GM18519 (cell line): ENCODE measurements around the gene CASTOR1.

Experiments used
- ATAC-seq: cut with Tn5 transposase; IDR thresholded peaks from one replicate; pipeline ENCODE4 v1.9.1; 2021; ENCODE audit warnings: mild to moderate bottlenecking, moderate library complexity; ENCODE audit not compliant: unreplicated experiment, low FRiP score

Gene CASTOR1

GRCh38 chr22:30266445-30267381 is 22.6 kb downstream of the CASTOR1 start, which contains the start of gene OSM:
Gene OSM (minus strand): TSS chr22:30266851. CDS start chr22:30266799, 52 bp downstream.
- ATAC-seq: no peak

GRCh38 chr22:30265823-30266444 is 23.4 kb downstream of the CASTOR1 start:
- peak; percentile 51 for ATAC-seq

- no peak for ATAC-seq
These were observed 24.1 kb downstream of the CASTOR1 start for GRCh38 chr22:30265131-30265720.

DNA sequence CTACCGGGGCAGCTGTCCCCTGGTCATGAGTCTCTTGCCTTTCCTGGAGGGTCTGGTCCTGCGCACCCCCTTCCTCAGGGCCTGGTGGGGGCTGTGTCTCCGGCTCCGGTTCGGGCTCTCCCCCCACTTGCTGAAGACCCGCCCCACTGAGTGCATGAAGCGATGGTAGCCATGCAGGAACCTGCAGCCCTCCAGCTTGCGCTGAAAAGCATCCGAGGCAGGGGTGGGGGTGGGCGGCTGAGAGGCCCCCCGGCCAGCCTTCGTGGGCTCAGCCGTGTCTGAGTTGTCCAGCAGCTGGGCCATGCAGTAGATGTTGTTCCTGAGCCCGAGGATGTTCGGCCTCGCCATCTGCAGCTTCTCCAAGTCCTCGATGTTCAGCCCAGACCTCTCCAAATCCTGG is 25.4 kb downstream of the CASTOR1 start:
- no peak for ATAC-seq

DNA sequence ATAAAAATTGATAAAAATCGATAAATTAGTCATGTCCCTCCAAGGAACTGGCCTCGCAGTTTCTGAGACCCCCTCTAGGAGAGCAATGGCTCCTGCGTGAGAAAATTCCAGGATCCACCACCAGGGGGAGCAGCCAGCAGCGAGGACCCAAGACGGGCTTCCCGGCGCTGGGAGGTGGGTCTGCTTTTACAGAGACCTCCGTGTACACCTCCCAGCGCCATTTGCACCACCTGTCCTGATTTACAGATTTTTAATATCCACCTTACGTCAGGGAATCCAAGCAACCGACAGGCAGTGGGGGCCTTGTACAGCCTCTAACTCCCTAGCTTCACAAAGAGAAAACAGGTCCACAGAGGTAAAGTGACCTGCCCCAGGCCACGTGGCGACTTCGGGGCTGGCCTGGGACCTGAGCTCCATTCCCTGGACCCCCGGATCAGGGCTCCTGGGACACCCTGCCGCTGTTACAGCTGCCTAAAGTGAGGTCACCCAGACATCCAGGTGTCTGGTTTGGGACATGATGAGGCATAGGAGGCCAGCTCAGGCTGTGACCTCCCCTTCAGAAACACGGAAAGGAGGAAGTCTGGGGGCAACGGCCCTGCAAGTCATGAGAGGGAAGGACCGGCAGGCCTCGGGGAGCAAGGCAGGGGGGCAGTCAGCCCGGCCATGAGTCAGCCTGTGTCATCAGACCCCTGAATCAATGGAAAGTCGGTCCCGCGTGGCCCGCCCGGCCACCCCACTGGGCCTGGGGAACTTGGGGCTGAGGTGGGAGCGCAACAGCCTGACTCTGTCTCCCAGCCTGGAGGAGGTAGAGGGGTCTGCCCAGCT is 26.2 kb downstream of the CASTOR1 start:
- no peak for ATAC-seq

GRCh38 chr22:30262112-30262511 is 27.2 kb downstream of the CASTOR1 start:
- ATAC-seq: no peak

DNA sequence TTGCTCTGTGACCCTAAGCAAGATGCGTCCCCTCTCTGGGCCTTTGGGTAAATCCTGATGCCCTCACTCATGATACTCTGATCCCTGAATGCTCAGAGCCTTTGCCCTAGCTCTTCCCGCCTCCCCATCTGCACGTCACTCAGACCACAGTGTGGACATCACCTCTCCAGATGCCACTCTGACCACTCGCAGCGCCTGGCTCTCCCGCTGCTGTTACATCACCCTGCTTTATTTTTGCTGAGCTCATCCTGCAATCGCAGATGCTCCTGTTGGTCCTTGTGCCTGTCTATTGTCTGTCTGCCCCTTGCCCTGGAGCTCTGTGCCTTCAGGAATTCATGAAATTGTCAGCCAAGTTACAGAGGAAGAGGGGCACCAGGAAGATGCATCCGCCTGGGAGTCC is 28.2 kb downstream of the CASTOR1 start:
- ATAC-seq: no peak

- ATAC-seq: no peak
These were observed 28.6 kb downstream of the CASTOR1 start for GRCh38 chr22:30260682-30261081.

DNA sequence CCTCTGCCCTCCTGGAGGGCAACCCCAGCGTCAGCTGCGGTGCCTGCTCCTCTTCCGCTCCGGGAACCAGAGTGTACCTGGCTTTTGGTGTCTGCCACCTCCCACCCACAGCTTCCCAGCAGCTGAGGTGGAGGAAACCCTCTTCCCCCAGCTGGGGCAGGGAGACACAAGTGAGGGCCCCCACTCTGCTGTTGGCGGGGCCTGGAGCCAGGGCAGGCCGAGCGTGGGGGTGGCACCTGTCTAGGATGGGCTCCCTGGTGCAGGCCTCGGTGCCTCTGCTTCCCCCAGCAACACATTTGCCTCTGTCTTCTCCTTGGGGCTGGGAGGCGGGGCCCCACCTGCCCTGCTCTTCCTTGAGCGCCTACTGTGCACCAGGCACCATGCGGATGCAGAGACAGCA is 29.0 kb downstream of the CASTOR1 start:
- ATAC-seq: no peak

- no peak for ATAC-seq
These were observed 35.0 kb downstream of the CASTOR1 start for GRCh38 chr22:30254314-30254713.

DNA sequence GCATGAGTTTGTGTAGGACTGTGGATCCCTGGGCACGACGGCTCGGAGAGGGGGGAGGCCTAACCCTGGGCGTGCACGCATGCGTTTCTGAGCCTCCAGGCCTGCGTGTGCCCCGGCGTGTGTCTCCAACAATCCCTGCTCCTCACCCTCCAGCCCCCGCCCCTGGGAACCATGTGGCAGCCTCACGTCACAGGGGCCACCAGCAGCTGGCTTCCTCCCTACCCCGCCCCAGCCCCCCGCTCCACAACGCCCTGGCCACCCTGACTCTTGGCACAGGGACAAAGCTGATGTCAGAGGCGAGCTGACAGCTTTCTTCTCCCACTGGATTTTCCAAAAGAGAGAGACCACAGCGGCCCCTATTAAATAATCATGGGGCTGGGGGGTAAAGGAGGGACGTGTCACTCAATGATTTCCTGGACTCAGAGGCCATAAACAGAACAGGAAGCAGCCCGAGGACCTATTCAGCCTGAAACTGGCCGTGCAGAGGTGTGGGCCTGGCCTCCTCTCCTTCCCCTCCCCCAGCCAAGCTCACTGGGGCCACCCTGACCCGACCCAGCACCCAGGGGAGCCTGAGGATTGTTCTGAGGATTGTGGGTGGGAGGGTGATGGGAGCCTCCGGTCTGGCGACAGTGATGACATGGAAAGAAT is 36.0 kb downstream of the CASTOR1 start:
- no peak for ATAC-seq

- ATAC-seq: no peak
These were observed 36.7 kb downstream of the CASTOR1 start for GRCh38 chr22:30252411-30253204.

GRCh38 chr22:30251711-30252110 is 37.6 kb downstream of the CASTOR1 start:
- ATAC-seq: no peak

- ATAC-seq: no peak
These were observed 38.5 kb downstream of the CASTOR1 start for GRCh38 chr22:30250661-30251267.

DNA sequence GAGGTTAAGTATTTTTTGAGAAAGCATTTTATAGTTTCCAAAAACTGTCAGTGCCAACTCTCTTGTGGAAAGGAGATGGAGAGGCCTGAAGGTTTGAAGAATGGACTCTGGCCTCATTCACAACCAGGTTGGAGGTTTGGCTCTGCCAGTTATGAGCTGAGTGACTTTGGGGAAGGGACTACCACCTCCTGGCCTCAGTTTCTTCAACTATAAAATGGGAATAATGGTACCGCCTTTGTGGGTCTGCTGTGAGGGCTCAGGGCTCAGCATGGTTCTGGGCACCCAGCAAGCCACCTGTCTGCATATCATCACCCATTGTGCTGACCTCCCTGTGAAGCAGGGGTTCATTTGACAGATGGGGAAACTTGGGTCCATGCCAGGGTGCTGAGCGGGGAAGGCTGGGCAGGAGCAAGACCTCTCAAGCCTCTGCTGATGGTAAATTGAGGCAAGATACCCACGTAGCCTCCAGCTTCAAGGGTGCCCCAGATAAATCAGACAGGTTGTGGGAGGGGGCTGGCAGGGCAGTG is 39.2 kb downstream of the CASTOR1 start:
- ATAC-seq: no peak

- ATAC-seq: no peak
These were observed 40.0 kb downstream of the CASTOR1 start for GRCh38 chr22:30249049-30250038.

GRCh38 chr22:30248484-30248883 is 40.8 kb downstream of the CASTOR1 start:
- no peak for ATAC-seq
